Neural cell (in vitro differentiated cells): ENCODE results near the gene BCAR3.

ENCODE experiments used
- EP300 ChIP-seq: fragments of 450-650 bp; conservative IDR thresholded peaks from 2 replicates; pipeline ENCODE4 v1.6.1; 2014; ENCODE audit warnings: antibody characterized with exemption, mild to moderate bottlenecking, moderate library complexity; ENCODE audit not compliant: poor library complexity, severe bottlenecking
- EZH2 ChIP-seq: fragments of 200-600, 300-800 bp; shearing (Covaris generic), sonication (generic); IDR thresholded peaks from 2 replicates; pipeline ENCODE4 v1.6.1; 2014; ENCODE audit warnings: antibody characterized with exemption, low read length, borderline replicate concordance, mild to moderate bottlenecking; ENCODE audit not compliant: insufficient read depth, poor library complexity, severe bottlenecking
- MXI1 ChIP-seq: fragments of 450-650 bp; conservative IDR thresholded peaks from 2 replicates; pipeline ENCODE4 v1.6.1; 2014; ENCODE audit warnings: antibody characterized with exemption, mild to moderate bottlenecking; ENCODE audit not compliant: poor library complexity, severe bottlenecking
- POLR2AphosphoS5 ChIP-seq: IDR thresholded peaks from 2 replicates; pipeline ENCODE4 v1.6.1; 2012
- RAD21 ChIP-seq: fragments of 450-650 bp; conservative IDR thresholded peaks from 2 replicates; pipeline ENCODE4 v1.6.1; 2014; ENCODE audit warnings: antibody characterized with exemption, mild to moderate bottlenecking, moderate library complexity
- SMC3 ChIP-seq: fragments of 450-650 bp; conservative IDR thresholded peaks from 2 replicates; pipeline ENCODE4 v1.6.1; 2014; ENCODE audit warnings: antibody characterized with exemption, mild to moderate bottlenecking, moderate library complexity; ENCODE audit not compliant: poor library complexity
- TF ChIP-seq, protein P1 (sequence below): fragments of 450-650 bp; IDR thresholded peaks from 2 replicates; pipeline ENCODE4 v1.5.1; 2014; ENCODE audit warnings: antibody characterized with exemption, mild to moderate bottlenecking, moderate library complexity; ENCODE audit not compliant: poor library complexity, severe bottlenecking
- TF ChIP-seq, protein P2 (sequence below): IDR thresholded peaks from 2 replicates; pipeline ENCODE4 v1.6.1; 2012; ENCODE audit warnings: borderline replicate concordance

DNA sequence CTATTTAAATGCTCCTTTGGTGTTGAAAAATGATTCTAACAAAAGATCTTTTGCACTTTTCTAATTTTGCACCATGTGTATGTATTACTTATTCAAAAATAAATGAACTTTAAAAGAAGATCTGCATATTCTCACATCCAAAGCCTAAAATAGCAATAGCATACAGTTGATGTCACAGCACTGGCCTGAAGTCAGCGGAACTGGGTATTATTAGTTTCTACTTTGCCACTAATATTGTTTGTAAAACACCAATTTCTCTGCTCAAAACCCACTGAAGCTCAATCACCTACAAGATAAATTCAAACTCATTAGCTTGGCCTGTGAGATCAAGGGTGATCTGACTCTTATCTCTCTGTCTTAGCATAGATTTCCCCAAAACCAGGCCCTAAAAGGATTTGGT, 34.5 kb upstream of the BCAR3 start:
- no peak for TF ChIP-seq RAD21
- no peak for TF ChIP-seq POLR2AphosphoS5
- no peak for TF ChIP-seq EP300
- TF ChIP-seq, protein P1, sequence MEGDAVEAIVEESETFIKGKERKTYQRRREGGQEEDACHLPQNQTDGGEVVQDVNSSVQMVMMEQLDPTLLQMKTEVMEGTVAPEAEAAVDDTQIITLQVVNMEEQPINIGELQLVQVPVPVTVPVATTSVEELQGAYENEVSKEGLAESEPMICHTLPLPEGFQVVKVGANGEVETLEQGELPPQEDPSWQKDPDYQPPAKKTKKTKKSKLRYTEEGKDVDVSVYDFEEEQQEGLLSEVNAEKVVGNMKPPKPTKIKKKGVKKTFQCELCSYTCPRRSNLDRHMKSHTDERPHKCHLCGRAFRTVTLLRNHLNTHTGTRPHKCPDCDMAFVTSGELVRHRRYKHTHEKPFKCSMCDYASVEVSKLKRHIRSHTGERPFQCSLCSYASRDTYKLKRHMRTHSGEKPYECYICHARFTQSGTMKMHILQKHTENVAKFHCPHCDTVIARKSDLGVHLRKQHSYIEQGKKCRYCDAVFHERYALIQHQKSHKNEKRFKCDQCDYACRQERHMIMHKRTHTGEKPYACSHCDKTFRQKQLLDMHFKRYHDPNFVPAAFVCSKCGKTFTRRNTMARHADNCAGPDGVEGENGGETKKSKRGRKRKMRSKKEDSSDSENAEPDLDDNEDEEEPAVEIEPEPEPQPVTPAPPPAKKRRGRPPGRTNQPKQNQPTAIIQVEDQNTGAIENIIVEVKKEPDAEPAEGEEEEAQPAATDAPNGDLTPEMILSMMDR = no peak
- TF ChIP-seq MXI1 = no peak
- TF ChIP-seq EZH2 = no peak
- TF ChIP-seq SMC3 = no peak
- TF ChIP-seq, protein P2, sequence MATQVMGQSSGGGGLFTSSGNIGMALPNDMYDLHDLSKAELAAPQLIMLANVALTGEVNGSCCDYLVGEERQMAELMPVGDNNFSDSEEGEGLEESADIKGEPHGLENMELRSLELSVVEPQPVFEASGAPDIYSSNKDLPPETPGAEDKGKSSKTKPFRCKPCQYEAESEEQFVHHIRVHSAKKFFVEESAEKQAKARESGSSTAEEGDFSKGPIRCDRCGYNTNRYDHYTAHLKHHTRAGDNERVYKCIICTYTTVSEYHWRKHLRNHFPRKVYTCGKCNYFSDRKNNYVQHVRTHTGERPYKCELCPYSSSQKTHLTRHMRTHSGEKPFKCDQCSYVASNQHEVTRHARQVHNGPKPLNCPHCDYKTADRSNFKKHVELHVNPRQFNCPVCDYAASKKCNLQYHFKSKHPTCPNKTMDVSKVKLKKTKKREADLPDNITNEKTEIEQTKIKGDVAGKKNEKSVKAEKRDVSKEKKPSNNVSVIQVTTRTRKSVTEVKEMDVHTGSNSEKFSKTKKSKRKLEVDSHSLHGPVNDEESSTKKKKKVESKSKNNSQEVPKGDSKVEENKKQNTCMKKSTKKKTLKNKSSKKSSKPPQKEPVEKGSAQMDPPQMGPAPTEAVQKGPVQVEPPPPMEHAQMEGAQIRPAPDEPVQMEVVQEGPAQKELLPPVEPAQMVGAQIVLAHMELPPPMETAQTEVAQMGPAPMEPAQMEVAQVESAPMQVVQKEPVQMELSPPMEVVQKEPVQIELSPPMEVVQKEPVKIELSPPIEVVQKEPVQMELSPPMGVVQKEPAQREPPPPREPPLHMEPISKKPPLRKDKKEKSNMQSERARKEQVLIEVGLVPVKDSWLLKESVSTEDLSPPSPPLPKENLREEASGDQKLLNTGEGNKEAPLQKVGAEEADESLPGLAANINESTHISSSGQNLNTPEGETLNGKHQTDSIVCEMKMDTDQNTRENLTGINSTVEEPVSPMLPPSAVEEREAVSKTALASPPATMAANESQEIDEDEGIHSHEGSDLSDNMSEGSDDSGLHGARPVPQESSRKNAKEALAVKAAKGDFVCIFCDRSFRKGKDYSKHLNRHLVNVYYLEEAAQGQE = no peak
